Measurements from ENCODE around the gene NCOA1.
"Not testable (repeated sequence)": the region's sequence is repeated elsewhere in the genome, so short reads cannot be mapped to it uniquely, and the experiment has no call there.

Gene NCOA1

GRCh38 chr2:24546669-24547068 lies 55.6 kb downstream of the NCOA1 start:
- no peak for DNase-seq
- H3K27ac Mint-ChIP-seq: no peak overlapping the region
- H3K36me3 Mint-ChIP-seq: peaks cover 9% of the 10 kb centered on the region
- peaks cover 43% of the 10 kb centered on the region for H3K9me3 Mint-ChIP-seq
- peaks cover 15% of the 10 kb centered on the region for H3K4me1 Mint-ChIP-seq
- CTCF ChIA-PET: interaction anchor here (0.6 kb wide), 1 partner anchor 18 kb away, joined by 3 read pairs; no protein-coding TSS in a partner anchor
- H3K27me3 Mint-ChIP-seq: no peaks in the 10 kb centered on the region
- no peak overlapping the region for H3K4me3 Mint-ChIP-seq

- Mint-ChIP-seq H3K36me3 (peaks cover 8% of the 10 kb centered on the region), H3K27me3 (no peaks in the 10 kb centered on the region), H3K4me1 (peaks cover 15% of the 10 kb centered on the region), H3K9me3 (peaks cover 35% of the 10 kb centered on the region), H3K4me3 (no peak overlapping the region), H3K27ac (no peak overlapping the region)
- no peak for DNase-seq
- CTCF ChIA-PET: no interaction called here
These were observed 57.0 kb downstream of the NCOA1 start for GRCh38 chr2:24548058-24548457.

GRCh38 chr2:24550301-24550700 lies 59.2 kb downstream of the NCOA1 start:
- peaks cover 21% of the 10 kb centered on the region for H3K9me3 Mint-ChIP-seq
- DNase-seq, H3K4me3 Mint-ChIP-seq, H3K27me3 Mint-ChIP-seq, H3K4me1 Mint-ChIP-seq, H3K36me3 Mint-ChIP-seq, CTCF ChIA-PET, H3K27ac Mint-ChIP-seq: not testable (repeated sequence)

- Mint-ChIP-seq H3K4me3 (no peak overlapping the region), H3K9me3 (peaks cover 24% of the 10 kb centered on the region), H3K4me1 (no peaks in the 10 kb centered on the region), H3K27ac (no peak overlapping the region), H3K36me3 (peaks cover 5% of the 10 kb centered on the region), H3K27me3 (no peaks in the 10 kb centered on the region)
- DNase-seq: no peak
- CTCF ChIA-PET: no interaction called here
These were observed 60.0 kb downstream of the NCOA1 start for GRCh38 chr2:24551016-24551415.

- Mint-ChIP-seq H3K9me3 (peaks cover 24% of the 10 kb centered on the region), H3K36me3 (peaks cover 8% of the 10 kb centered on the region), H3K4me3 (no peak overlapping the region), H3K27ac (no peak overlapping the region), H3K27me3 (no peaks in the 10 kb centered on the region), H3K4me1 (no peaks in the 10 kb centered on the region)
- CTCF ChIA-PET: no interaction called here
- DNase-seq: no peak
These were observed 61.8 kb downstream of the NCOA1 start for GRCh38 chr2:24552836-24553235.

GRCh38 chr2:24558781-24559472 lies 67.9 kb downstream of the NCOA1 start:
- Mint-ChIP-seq H3K9me3 (peaks cover 10% of the 10 kb centered on the region), H3K27me3 (no peaks in the 10 kb centered on the region), H3K27ac (no peak overlapping the region), H3K4me1 (no peaks in the 10 kb centered on the region), H3K36me3 (peaks cover 12% of the 10 kb centered on the region), H3K4me3 (no peak overlapping the region)
- no peak for DNase-seq
- CTCF ChIA-PET: no interaction called here

GRCh38 chr2:24559473-24560113 lies 68.5 kb downstream of the NCOA1 start:
- Mint-ChIP-seq H3K36me3 (peaks cover 9% of the 10 kb centered on the region), H3K27me3 (no peaks in the 10 kb centered on the region), H3K4me3 (no peak overlapping the region), H3K4me1 (no peaks in the 10 kb centered on the region), H3K9me3 (peaks cover 10% of the 10 kb centered on the region), H3K27ac (no peak overlapping the region)
- CTCF ChIA-PET: no interaction called here
- no peak for DNase-seq

- H3K27ac Mint-ChIP-seq: no peak overlapping the region
- H3K36me3 Mint-ChIP-seq: peaks cover 25% of the 10 kb centered on the region
- CTCF ChIA-PET: no interaction called here
- no peak for DNase-seq
- H3K9me3 Mint-ChIP-seq: peaks cover 7% of the 10 kb centered on the region
- H3K4me1 Mint-ChIP-seq: no peaks in the 10 kb centered on the region
- H3K27me3 Mint-ChIP-seq: no peaks in the 10 kb centered on the region
- H3K4me3 Mint-ChIP-seq: no peak overlapping the region
These were observed 74.5 kb downstream of the NCOA1 start for GRCh38 chr2:24565537-24565936.

GRCh38 chr2:24566209-24566608 lies 75.2 kb downstream of the NCOA1 start:
- DNase-seq: no peak
- CTCF ChIA-PET: no interaction called here
- Mint-ChIP-seq H3K9me3 (peaks cover 7% of the 10 kb centered on the region), H3K27ac (no peak overlapping the region), H3K27me3 (no peaks in the 10 kb centered on the region), H3K36me3 (peaks cover 25% of the 10 kb centered on the region), H3K4me3 (no peak overlapping the region), H3K4me1 (no peaks in the 10 kb centered on the region)

GRCh38 chr2:24566630-24567029 lies 75.6 kb downstream of the NCOA1 start:
- H3K9me3 Mint-ChIP-seq: peaks cover 7% of the 10 kb centered on the region
- H3K4me1 Mint-ChIP-seq: no peaks in the 10 kb centered on the region
- CTCF ChIA-PET: no interaction called here
- no peak for DNase-seq
- no peak overlapping the region for H3K4me3 Mint-ChIP-seq
- no peak overlapping the region for H3K27ac Mint-ChIP-seq
- H3K36me3 Mint-ChIP-seq: peaks cover 25% of the 10 kb centered on the region
- no peaks in the 10 kb centered on the region for H3K27me3 Mint-ChIP-seq

- Mint-ChIP-seq H3K36me3 (peaks cover 25% of the 10 kb centered on the region), H3K27ac (no peak overlapping the region), H3K4me1 (no peaks in the 10 kb centered on the region), H3K9me3 (peaks cover 7% of the 10 kb centered on the region), H3K27me3 (no peaks in the 10 kb centered on the region), H3K4me3 (no peak overlapping the region)
- DNase-seq: no peak
- CTCF ChIA-PET: interaction anchor here (1.2 kb wide), 1 partner anchor 259 kb away, joined by 3 read pairs; no protein-coding TSS in a partner anchor
These were observed 77.5 kb downstream of the NCOA1 start for GRCh38 chr2:24568551-24568950.

- CTCF ChIA-PET: interaction anchor here (1.2 kb wide), 1 partner anchor 258 kb away, joined by 3 read pairs; no protein-coding TSS in a partner anchor
- not testable (repeated sequence) for DNase-seq, H3K9me3 Mint-ChIP-seq, H3K4me1 Mint-ChIP-seq, H3K27me3 Mint-ChIP-seq, H3K4me3 Mint-ChIP-seq, H3K27ac Mint-ChIP-seq
- H3K36me3 Mint-ChIP-seq: peaks cover 25% of the 10 kb centered on the region
These were observed 78.5 kb downstream of the NCOA1 start for GRCh38 chr2:24569565-24569964.

GRCh38 chr2:24570225-24570624 lies 79.2 kb downstream of the NCOA1 start:
- no peak overlapping the region for H3K4me3 Mint-ChIP-seq
- no peak overlapping the region for H3K27ac Mint-ChIP-seq
- CTCF ChIA-PET: no interaction called here
- no peaks in the 10 kb centered on the region for H3K4me1 Mint-ChIP-seq
- H3K27me3 Mint-ChIP-seq: no peaks in the 10 kb centered on the region
- H3K36me3 Mint-ChIP-seq: peaks cover 22% of the 10 kb centered on the region
- DNase-seq: no peak
- peaks cover 7% of the 10 kb centered on the region for H3K9me3 Mint-ChIP-seq

- no peak overlapping the region for H3K27ac Mint-ChIP-seq
- no peak for DNase-seq
These were observed 80.9 kb downstream of the NCOA1 start for GRCh38 chr2:24571828-24572442.

GRCh38 chr2:24576146-24576545 lies 85.1 kb downstream of the NCOA1 start:
- Mint-ChIP-seq H3K4me1 (peaks cover 22% of the 10 kb centered on the region), H3K27me3 (no peaks in the 10 kb centered on the region), H3K4me3 (no peak overlapping the region), H3K36me3 (no peaks in the 10 kb centered on the region), H3K9me3 (no peaks in the 10 kb centered on the region), H3K27ac (no peak overlapping the region)
- no peak for DNase-seq
- CTCF ChIA-PET: no interaction called here

More at GRCh38 chr2:24571828-24572442, 80.9 kb downstream of the NCOA1 start:
- CTCF ChIA-PET: no interaction called here
- H3K4me1 Mint-ChIP-seq: peaks cover 11% of the 10 kb centered on the region
- H3K36me3 Mint-ChIP-seq: peaks cover 8% of the 10 kb centered on the region
- H3K27me3 Mint-ChIP-seq: no peaks in the 10 kb centered on the region
- no peak overlapping the region for H3K4me3 Mint-ChIP-seq
- peaks cover 2% of the 10 kb centered on the region for H3K9me3 Mint-ChIP-seq

Measured in activated naive CD4-positive, alpha-beta T cell treated with anti-CD3 and anti-CD28 coated beads, Interleukin-2, amount 10 ng/mL, durations not matched to agents 7 days and 5 days (primary cell).